NCI-H1694 treated with DMSO at 0.1 percent for 48 hours (cell line): ENCODE results near the gene CFAP70.

Source experiments
- DNase-seq: peaks from one replicate; lab custom pipeline; 2025; lab: John Stamatoyannopoulos, UW

The CFAP70 gene

DNA sequence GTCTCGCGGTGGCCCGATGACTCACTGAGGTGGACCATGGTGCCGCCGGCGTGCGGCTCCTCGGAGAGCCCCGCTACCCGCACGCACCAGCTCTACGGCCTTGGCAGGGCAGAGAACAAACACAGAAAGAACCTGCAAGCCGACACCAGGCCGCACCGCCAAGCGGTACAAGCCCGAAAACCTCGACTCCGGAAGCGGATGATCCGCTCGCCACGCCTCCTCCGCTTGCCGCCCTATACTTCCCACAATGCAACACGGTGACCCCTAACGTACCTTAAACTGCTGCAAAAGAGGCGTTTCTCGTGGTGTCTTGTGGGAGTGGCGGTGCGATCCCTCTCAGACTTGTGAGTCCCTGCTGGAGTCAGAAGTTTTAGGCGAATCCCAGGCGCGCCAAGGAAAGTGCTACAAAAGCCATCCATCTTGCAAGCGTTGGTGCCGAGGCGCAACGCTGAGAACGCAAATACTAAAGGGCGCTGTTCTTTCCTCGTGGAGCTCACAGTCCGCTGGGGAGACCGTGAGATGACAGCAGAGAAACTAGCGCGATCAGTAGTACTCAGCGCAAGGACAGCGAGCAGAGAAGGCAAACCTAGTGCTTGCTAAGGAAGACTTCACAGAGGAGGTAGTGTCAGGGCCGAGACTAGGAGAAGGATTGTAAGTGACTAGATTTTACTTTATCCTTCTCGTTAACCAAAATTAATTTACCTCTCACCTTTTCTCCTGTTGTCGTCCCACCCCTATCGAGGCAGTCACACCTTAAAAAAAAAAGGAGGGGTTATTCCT is 106.0 kb downstream of the CFAP70 start, which contains the start of gene MRPS16:
MRPS16 (minus strand) TSS at position 200 of the 780 bp plus-strand sequence; CDS start at position 38, 162 bp downstream.
- DNase-seq: peak; percentile 93

- no peak for DNase-seq
Measured at GRCh38 chr10:73251683-73252444, 106.8 kb downstream of the CFAP70 start.

- DNase-seq: no peak
Measured at GRCh38 chr10:73248259-73248724, 110.4 kb downstream of the CFAP70 start.

GRCh38 chr10:73247509-73248258 is 111.0 kb downstream of the CFAP70 start:
- DNase-seq: no peak

DNA sequence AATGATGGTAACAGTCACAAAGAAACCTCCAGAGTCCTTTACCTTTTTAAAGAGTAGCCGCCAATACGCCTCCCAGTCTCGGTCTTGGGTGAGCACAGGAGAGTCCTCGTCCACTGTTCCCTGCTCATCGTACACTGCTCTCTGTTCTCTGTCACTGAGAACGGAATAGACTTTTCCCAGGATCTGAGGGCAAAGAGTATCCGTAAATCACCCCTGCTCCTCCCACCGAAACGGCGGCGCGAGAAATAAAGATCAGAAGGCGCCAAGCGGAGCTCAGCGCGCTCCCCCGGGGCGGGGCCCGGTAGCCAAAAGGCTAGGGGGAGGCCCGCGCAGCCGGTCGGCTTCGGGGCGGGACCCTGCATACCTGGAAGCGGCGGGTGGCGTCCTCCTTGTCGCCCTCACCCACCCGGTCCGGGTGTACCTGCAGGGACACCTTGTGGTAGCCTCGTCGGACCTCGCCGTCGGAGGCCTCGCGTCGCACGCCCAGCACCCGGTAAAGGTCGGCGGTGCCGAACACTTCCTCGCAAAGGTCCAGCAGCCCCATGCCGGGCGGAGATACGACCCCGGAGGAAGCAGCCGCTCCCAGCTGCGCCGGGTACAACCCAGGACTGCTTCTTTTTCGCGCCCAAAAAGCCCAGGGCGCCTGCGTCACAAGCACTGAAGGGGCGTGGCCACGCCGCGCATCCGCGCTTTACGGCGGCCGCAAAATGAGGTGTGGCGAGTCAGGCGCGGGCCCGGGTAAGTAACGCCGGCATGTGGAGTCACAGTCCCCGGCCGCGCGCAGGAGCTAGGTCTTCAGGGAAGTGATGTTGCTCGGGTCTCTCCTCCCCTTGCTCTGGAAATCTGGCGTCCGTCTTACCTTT is 111.8 kb downstream of the CFAP70 start, which contains the start of gene DNAJC9:
DNAJC9 (minus strand) TSS at position 610 of the 863 bp plus-strand sequence; CDS start at position 544, 66 bp downstream.
- peak; percentile 85 for DNase-seq

- DNase-seq: no peak
Measured at GRCh38 chr10:73246322-73246645, 112.4 kb downstream of the CFAP70 start.

GRCh38 chr10:73244866-73245477 is 113.7 kb downstream of the CFAP70 start:
- no peak for DNase-seq

- no peak for DNase-seq
Measured at GRCh38 chr10:73239908-73240307, 118.8 kb downstream of the CFAP70 start.

DNA sequence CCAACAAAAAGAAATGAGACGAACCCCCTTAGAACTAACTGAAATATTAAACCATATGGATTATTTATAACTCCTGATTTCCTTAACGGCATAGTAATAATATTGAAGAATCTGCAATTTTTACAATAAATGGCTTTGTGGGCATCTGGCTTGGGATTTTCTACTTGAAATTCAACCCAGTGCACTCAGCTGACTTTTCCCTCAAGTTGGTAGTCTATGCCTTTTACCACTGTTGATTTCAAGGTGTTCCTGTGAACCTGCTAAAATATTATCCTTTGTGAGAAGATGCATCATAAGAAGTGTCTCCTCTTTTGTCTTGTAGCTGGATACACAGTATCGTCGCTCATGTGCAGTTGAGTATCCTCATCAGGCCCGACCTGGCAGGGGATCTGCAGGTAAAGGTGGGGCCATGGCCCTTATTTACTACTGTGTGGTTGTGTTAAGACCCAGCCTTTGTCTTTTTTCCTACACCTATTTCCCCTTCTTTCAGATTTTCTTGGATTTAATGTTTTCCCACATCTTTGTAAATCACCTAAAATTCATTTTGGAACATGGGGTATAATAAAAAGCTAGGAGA is 119.6 kb downstream of the CFAP70 start:
- no peak for DNase-seq

DNA sequence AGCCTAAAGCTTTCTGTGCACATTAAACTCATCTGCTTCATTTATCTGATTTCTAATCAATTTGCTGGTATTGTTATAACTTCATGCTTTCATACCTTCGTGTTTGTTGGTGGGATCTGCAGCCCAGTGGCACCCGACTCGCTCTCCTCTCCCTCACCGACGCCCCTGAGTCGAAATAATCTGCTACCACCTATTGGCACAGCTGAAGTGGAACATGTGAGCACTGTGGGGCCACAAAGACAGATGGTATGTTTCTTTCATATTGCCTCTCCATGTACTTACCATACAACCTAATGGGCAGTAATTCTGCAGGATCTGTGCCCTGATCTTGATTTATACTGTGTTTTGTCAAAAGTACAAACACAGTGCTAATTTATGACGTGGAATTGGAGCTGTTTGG is 124.0 kb downstream of the CFAP70 start:
- no peak for DNase-seq

DNA sequence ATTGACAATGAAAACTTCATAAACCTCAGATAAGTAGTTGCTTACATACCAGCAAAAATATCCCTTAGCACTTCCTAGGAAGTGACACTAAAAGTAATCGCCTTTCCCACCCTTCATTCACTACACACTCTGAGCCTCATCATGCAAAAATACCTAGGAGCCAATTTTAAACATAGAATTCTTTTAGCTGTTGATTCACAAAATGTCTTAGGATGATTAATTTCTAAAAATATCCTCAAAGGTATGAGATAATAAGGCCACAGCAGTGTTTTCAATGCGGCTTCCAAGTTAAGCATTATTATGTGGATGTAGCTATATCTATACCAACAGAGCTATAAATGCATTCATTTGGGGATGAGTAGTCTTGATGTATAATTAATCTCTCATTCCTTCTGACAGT is 124.8 kb downstream of the CFAP70 start:
- DNase-seq: no peak

DNA sequence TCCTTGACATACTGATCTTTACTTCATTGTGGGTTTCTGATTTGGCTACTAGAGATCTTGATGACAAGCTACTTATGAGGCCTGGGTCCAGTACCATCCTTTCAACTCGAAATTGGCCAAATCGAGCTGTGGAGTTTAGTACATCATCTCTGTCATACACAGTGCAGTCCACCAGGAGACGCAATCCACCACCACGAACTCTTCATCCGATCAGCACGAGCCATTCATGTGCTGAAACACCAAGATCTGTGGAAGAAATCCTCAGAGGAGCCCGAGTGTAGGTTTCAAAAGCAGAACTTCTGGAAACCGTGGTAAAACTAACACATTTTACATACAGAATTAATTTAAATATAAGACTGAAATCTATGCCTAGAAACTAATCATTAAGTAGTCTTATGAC is 125.8 kb downstream of the CFAP70 start:
- no peak for DNase-seq

DNA sequence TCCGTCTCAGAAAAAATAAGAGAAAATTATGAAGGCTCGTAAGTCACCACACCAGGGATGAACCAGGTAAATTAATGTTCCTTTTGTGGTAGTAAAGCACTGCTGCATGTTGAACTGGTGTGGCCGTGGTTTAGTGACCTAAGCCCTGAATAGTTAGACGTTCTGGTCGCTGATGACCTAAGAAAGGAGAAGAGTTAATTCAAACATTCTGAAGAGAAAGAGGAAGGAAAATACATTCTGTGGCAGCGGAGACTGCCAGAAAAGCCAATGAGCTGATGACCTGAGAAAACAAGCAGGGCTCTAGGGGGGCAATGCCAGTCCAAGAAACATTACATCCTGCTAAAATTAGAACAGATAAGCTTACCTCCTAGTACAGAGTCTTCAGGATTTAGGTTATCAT is 129.1 kb downstream of the CFAP70 start:
- no peak for DNase-seq

GRCh38 chr10:73228247-73228646 is 130.4 kb downstream of the CFAP70 start:
- no peak for DNase-seq

DNA sequence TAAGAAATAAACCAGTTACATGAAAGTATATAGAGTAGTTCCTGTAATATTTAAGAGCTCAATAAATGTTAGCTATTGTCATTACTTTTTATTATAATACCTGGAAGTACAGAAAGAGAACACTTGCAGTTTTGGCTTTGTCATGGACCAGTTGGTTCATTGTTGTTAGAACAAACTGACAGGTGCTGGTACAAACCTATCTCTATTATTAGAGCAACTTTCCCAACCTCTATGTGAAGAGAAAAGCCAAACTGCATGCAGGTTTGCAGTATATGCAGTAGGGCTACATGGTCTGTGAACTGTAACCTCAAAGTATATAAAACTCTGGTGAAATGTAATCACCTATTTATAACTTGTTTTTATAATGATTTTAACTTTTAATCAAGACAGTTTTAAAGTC is 132.0 kb downstream of the CFAP70 start:
- no peak for DNase-seq

- DNase-seq: no peak
Measured at GRCh38 chr10:73225518-73225917, 133.1 kb downstream of the CFAP70 start.

DNA sequence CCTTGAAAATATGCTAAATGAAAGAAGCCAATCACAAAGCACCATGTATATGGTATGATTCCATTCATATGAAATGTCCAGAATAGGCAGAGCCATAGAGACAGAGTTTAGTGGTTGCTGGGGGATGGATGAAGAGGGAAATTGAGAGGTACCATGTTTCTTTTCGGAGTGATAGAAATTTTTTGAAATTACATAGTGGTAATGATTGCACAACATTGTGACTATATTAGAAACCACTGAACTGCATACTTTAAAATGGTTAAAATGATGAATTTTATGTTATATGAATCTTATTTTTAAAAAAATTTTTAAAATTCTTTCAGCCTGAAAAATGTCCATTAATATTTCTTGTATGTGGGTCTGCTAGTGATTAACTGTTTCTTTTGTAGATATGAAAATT is 137.7 kb downstream of the CFAP70 start:
- DNase-seq: no peak

DNA sequence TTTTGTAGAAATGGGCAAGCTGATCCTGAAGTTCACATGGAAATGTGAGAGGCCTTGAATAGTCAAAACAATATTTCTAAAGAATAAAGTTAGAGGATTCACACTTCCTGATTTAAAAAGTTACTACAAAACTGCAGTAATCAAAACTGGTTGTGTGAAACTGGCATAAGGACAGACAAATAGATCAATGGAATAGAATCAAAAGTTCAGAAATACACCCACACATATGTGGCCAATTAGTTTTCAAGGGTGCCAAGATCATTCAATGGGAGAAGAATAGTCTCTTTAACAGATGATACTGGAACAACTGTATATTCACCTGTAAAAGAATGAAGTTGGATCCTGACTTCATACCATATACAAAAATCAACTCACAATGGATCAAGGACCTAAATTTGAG is 139.3 kb downstream of the CFAP70 start:
- DNase-seq: no peak

DNA sequence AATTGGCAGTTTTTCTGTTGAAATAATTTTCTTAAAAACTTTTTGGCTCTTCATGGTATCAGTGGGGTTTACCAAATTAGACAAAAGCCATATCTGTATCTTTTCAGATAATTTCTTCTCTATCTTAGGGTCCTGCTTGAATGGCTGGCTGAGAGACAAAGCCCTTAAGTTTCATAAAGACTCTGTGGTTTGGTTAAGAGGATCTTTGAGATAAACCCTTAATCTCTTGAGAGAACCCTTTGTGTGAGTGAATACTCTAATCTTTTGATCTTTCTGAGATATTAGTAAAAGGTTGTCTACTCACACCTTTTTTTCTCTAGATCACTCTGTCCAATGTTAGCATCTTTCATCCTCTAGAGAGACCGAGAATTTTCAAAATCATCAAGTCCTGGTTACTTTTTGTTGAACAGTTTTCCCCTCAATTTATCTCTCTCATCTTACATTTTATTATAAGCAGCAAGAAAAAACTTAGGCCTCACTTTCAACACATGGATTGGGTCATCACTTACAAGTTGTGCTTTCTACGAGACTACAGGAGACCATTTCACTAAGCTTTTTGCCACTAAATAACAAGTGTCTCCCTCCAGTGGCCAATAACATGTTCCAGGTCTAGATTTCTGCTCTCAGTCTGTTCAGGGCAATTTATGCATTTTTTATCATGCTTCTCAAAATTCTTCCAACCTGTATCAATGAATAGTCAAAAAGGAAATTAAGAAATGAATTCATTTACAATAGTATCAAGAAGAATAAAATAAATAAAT is 140.1 kb downstream of the CFAP70 start:
- DNase-seq: no peak

GRCh38 chr10:73217628-73218027 is 141.0 kb downstream of the CFAP70 start:
- no peak for DNase-seq
